ENCODE measurements around the gene RTF1. TPM values are rescaled to one million over a fixed set of nuclear protein-coding genes. Genes with fewer than 3 reads are reported as not detected.

The RTF1 gene
- total RNA-seq, 1 donor from 2014 or later: 54.4 TPM

DNA sequence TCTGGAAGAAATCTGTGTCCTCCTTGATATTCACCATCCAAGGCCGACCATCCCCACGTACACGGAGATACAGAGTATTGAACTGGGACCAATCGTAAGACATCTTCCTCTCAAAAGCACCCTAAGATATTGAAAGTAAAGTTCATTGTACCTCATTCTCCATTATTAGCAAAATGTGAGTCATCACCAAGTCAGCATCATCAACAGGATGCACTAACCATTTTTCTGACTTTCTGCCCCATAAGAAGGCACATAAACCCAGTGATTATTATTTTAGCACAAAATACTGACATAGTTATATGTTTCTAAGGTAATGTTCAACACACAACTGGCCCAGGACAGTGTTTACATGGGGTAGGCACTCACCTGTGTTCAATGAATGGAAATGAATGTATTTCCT is 22.0 kb upstream of the RTF1 start:
- H3K36me3 Mint-ChIP-seq: peaks cover 22% of the 10 kb centered on the region
- TF ChIP-seq, protein P1, sequence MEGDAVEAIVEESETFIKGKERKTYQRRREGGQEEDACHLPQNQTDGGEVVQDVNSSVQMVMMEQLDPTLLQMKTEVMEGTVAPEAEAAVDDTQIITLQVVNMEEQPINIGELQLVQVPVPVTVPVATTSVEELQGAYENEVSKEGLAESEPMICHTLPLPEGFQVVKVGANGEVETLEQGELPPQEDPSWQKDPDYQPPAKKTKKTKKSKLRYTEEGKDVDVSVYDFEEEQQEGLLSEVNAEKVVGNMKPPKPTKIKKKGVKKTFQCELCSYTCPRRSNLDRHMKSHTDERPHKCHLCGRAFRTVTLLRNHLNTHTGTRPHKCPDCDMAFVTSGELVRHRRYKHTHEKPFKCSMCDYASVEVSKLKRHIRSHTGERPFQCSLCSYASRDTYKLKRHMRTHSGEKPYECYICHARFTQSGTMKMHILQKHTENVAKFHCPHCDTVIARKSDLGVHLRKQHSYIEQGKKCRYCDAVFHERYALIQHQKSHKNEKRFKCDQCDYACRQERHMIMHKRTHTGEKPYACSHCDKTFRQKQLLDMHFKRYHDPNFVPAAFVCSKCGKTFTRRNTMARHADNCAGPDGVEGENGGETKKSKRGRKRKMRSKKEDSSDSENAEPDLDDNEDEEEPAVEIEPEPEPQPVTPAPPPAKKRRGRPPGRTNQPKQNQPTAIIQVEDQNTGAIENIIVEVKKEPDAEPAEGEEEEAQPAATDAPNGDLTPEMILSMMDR (conservative IDR thresholded peaks at IDR 0.05): no peak
- H3K4me3 Mint-ChIP-seq: no peak overlapping the region
- H3K4me1 Mint-ChIP-seq (ENCODE audit: unreplicated experiment): no peaks in the 10 kb centered on the region
- H3K27ac Mint-ChIP-seq: no peak overlapping the region
- no peak for DNase-seq (ENCODE audit: extremely low spot score, unreplicated experiment)
- no peaks in the 10 kb centered on the region for H3K27me3 Mint-ChIP-seq
- H3K9me3 Mint-ChIP-seq: no peaks in the 10 kb centered on the region

DNA sequence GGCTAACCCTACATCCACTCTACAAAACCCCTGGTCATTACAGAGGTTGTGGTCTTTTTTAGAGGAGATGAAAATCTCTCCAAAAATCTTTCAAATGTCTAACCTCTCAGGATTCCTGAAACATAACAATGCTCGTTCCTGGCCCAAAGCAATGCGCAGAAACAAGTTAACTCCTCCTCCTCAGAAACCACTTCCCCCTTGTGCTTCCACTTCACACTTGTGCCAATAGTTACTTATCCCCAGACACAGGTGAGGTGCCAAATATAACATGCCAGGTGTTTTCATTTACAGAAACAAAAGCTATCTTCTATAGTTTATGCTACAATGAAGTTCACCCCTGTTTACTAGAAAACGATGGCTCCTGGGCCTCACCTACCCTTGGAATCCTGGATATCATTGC is 20.8 kb upstream of the RTF1 start:
- peaks cover 22% of the 10 kb centered on the region for H3K36me3 Mint-ChIP-seq
- H3K27ac Mint-ChIP-seq: no peak overlapping the region
- TF ChIP-seq, protein P1 (conservative IDR thresholded peaks at IDR 0.05): no peak
- H3K4me1 Mint-ChIP-seq (ENCODE audit: unreplicated experiment): no peaks in the 10 kb centered on the region
- no peaks in the 10 kb centered on the region for H3K9me3 Mint-ChIP-seq
- no peak for DNase-seq (ENCODE audit: extremely low spot score, unreplicated experiment)
- H3K4me3 Mint-ChIP-seq: no peak overlapping the region
- no peaks in the 10 kb centered on the region for H3K27me3 Mint-ChIP-seq

DNA sequence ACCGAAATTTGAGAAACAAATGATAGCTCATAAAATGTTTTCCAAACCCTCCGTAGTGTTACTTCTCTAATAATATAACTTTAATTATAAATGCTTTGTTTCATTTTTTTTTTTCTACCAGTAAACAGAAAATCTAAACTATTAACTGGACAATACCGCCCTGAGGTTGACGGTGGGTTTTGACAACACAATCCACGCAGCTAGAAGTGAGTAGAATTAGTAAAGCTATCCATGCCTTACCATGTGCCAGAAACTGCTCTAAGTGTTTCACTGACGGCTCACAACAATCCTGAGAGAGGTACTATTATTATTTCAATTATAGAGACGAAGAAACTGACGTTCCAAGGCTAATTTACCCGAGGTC is 15.0 kb upstream of the RTF1 start:
- H3K36me3 Mint-ChIP-seq: no peaks in the 10 kb centered on the region
- DNase-seq (ENCODE audit: extremely low spot score, unreplicated experiment): no peak
- H3K27me3 Mint-ChIP-seq: no peaks in the 10 kb centered on the region
- peak overlapping the region; percentile 96 for H3K4me3 Mint-ChIP-seq
- peak overlapping the region; percentile 90 for H3K27ac Mint-ChIP-seq
- no peaks in the 10 kb centered on the region for H3K9me3 Mint-ChIP-seq
- TF ChIP-seq, protein P1 (conservative IDR thresholded peaks at IDR 0.05): no peak
- no peaks in the 10 kb centered on the region for H3K4me1 Mint-ChIP-seq (ENCODE audit: unreplicated experiment)

DNA sequence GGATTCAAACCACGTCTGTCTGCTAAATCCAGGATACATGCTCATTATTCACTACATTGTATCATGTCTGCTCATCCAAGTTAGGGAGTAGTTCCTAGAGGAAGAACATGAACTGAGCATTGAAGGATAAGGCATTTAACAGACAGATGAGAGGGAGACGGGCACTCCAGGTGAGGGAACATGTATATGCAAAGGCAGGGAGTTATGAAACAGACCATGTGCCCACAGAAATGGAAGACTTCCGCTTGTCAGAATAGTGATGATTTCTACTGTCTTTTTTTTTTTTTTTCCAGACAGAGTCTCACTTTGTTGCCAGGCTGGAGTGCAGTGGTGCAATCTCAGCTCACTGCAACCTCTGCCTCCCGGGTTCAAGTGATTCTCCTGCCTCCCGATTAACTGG is 9.6 kb upstream of the RTF1 start:
- TF ChIP-seq, protein P1 (conservative IDR thresholded peaks at IDR 0.05): no peak
- no peaks in the 10 kb centered on the region for H3K36me3 Mint-ChIP-seq
- no peaks in the 10 kb centered on the region for H3K27me3 Mint-ChIP-seq
- no peak overlapping the region for H3K27ac Mint-ChIP-seq
- no peak for DNase-seq (ENCODE audit: extremely low spot score, unreplicated experiment)
- no peak overlapping the region for H3K4me3 Mint-ChIP-seq
- H3K9me3 Mint-ChIP-seq: no peaks in the 10 kb centered on the region
- peaks cover 3% of the 10 kb centered on the region for H3K4me1 Mint-ChIP-seq (ENCODE audit: unreplicated experiment)

DNA sequence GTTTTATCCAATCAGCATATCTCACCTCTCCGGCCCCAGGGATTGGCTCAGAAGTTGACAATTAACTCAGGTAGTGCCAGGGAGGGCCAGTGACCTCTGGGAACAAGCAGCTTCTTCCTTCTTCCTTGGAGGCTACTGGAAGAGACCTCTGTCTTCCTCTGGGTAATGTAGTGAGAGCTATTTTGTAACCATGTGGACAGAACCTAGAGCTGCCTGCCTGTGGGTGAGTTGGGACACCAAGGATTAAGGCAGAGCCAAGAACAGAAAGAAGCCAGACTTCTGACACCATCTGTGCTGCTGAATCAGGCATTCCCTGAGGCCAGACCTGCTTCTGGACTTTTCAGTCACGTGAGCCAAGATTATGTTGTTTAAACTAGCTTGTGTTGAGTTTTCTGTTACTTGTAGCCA is 8.7 kb upstream of the RTF1 start:
- Mint-ChIP-seq H3K27me3 (no peaks in the 10 kb centered on the region), H3K4me1 (ENCODE audit: unreplicated experiment) (peaks cover 3% of the 10 kb centered on the region), H3K27ac (no peak overlapping the region), H3K9me3 (no peaks in the 10 kb centered on the region), H3K4me3 (no peak overlapping the region), H3K36me3 (no peaks in the 10 kb centered on the region)
- TF ChIP-seq, protein P1 (conservative IDR thresholded peaks at IDR 0.05): no peak
- DNase-seq (ENCODE audit: extremely low spot score, unreplicated experiment): no peak

DNA sequence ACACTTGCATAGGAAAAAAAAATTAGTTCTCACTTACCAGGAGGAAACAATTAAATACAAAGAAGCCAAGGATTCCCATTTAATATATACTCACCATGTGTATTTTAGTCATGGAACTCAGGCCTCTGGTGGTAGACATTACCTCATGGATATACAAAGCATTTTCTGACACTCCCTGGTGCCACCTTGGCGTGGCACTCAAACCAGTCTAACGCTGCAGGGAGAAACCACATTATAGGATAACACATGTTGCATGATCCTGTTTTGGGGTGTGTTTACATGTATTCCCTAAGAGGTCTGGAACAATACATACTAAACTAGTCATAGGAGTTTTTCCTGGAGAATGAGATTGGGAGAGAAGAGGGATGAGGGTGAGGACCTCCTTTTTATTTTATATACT is 5.9 kb upstream of the RTF1 start:
- Mint-ChIP-seq H3K36me3 (no peaks in the 10 kb centered on the region), H3K4me1 (ENCODE audit: unreplicated experiment) (peaks cover 7% of the 10 kb centered on the region), H3K4me3 (no peak overlapping the region), H3K27me3 (no peaks in the 10 kb centered on the region), H3K9me3 (no peaks in the 10 kb centered on the region), H3K27ac (no peak overlapping the region)
- no peak for DNase-seq (ENCODE audit: extremely low spot score, unreplicated experiment)
- TF ChIP-seq, protein P1 (conservative IDR thresholded peaks at IDR 0.05): no peak

Measured in type B pancreatic cell (in vitro differentiated cells).